ENCODE measurements around the gene WFDC9. TPM values are rescaled to one million over a fixed set of nuclear protein-coding genes. Genes with fewer than 3 reads are reported as not detected.

The WFDC9 gene
- polyA plus RNA-seq, 3 donors = not detected

DNA sequence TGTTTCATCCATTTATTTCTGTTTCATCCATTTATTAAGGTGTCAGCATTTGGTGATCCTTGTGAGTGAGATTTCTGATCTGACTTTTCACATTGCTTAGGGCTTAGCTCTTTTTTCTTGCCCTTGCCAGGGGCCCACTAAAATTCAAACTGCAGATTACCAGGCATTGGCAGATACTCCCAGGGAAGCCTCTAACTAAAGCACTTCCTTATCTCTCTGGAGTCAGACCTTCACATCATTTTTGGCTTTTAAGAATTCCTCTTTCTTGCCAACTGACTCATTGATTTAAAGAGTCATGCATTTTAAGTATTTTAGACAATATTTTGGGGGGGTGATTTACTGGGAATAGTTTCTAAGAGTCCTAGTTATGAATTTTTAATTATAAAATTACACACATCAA lies 49.4 kb downstream of the WFDC9 start:
- Histone ChIP-seq H3K27me3 (ENCODE audit: control insufficient read depth in 2 of 2, insufficient read depth in 2 of 2, low read length in 2 of 2) (peaks cover 0 to 4% of the 10 kb centered on the region in 2 donors), H3K27ac (ENCODE audit: low read depth in 1 of 2, low read length in 2 of 2) (no peak overlapping the region), H3K9me3 (replicated peaks in 1 of 2; ENCODE audit: control insufficient read depth in 1 of 2, insufficient read depth in 1 of 2, low read length in 2 of 2) (no peaks in the 10 kb centered on the region), H3K4me2 (replicated peaks; ENCODE audit: extremely low read depth, low read length, poor library complexity, severe bottlenecking) (no peak overlapping the region), H3K4me1 (ENCODE audit: control insufficient read depth in 1 of 2, insufficient read depth in 2 of 2, low read length in 2 of 2) (no peaks in the 10 kb centered on the region), H2AFZ (ENCODE audit: insufficient read depth, low read depth, low read length, poor library complexity, severe bottlenecking) (no peak overlapping the region), H3K36me3 (replicated peaks in 1 of 2; ENCODE audit: control insufficient read depth in 1 of 2, insufficient read depth in 2 of 2, low read length in 2 of 2) (no peaks in the 10 kb centered on the region), H3K4me3 (replicated peaks in 1 of 3; ENCODE audit: low read depth in 2 of 3, low read length in 3 of 3) (no peak overlapping the region), H3K9ac (ENCODE audit: insufficient read depth, low read length, poor library complexity, severe bottlenecking) (no peak overlapping the region), H4K20me1 (ENCODE audit: insufficient read depth, low read length) (no peaks in the 10 kb centered on the region), H3K79me2 (ENCODE audit: insufficient read depth, low read length) (no peaks in the 10 kb centered on the region)
- Mint-ChIP-seq H3K9me3 (peaks cover 0 to 2% (median 0%) of the 10 kb centered on the region in 7 donors), H3K27ac (no peak overlapping the region), H3K27me3 (ENCODE audit: low read depth in 3 of 3) (peaks cover 12 to 16% (median 15%) of the 10 kb centered on the region in 3 donors), H3K4me1 (no peaks in the 10 kb centered on the region), H3K36me3 (no peaks in the 10 kb centered on the region), H3K4me3 (no peak overlapping the region)
- intact Hi-C loops (cut with micrococcal nuclease) = no loop called here
- TF ChIP-seq, protein P1, sequence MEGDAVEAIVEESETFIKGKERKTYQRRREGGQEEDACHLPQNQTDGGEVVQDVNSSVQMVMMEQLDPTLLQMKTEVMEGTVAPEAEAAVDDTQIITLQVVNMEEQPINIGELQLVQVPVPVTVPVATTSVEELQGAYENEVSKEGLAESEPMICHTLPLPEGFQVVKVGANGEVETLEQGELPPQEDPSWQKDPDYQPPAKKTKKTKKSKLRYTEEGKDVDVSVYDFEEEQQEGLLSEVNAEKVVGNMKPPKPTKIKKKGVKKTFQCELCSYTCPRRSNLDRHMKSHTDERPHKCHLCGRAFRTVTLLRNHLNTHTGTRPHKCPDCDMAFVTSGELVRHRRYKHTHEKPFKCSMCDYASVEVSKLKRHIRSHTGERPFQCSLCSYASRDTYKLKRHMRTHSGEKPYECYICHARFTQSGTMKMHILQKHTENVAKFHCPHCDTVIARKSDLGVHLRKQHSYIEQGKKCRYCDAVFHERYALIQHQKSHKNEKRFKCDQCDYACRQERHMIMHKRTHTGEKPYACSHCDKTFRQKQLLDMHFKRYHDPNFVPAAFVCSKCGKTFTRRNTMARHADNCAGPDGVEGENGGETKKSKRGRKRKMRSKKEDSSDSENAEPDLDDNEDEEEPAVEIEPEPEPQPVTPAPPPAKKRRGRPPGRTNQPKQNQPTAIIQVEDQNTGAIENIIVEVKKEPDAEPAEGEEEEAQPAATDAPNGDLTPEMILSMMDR (IDR thresholded peaks at IDR 0.05) = no peak
- DNase-seq = no peak

DNA sequence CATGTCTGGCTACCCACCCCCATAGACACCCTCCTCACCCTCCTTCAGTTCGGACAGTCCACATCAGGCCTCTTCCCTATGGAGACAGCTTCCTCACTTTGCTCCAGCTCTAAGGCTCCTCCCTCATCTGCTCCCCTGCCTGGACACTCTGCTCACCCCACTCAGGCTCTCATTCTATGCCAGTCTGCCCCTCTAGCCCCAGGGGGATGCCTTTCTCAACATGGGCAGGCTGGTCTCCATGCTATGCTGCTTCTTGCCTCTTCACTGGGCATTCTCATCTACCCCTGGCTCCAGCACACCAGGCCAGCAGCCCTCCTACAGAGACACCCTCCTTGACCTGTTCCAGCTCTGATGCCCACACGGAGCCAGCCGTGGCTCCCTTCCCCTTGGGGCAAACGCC lies 51.9 kb downstream of the WFDC9 start, which contains the start of gene WFDC8:
WFDC8 (minus strand) TSS at position 101 of the 400 bp plus-strand sequence; CDS start at position 64, 37 bp downstream.
- no peaks in the 10 kb centered on the region for H3K79me2 ChIP-seq (ENCODE audit: insufficient read depth, low read length)
- TF ChIP-seq, protein P1 (IDR thresholded peaks at IDR 0.05) = no peak

More for the DNA sequence above, 51.9 kb downstream of the WFDC9 start, which contains the start of gene WFDC8:
- no peaks in the 10 kb centered on the region for H3K4me1 ChIP-seq (ENCODE audit: control insufficient read depth in 1 of 2, insufficient read depth in 2 of 2, low read length in 2 of 2)
- H3K9me3 ChIP-seq (replicated peaks in 1 of 2; ENCODE audit: control insufficient read depth in 1 of 2, insufficient read depth in 1 of 2, low read length in 2 of 2) = no peaks in the 10 kb centered on the region
- Mint-ChIP-seq H3K36me3 (no peaks in the 10 kb centered on the region), H3K27me3 (ENCODE audit: low read depth in 3 of 3) (peaks cover 12 to 21% (median 17%) of the 10 kb centered on the region in 3 donors), H3K27ac (no peak within 1 kb of the TSS), H3K4me3 (peak within 1 kb of the TSS in 1 of 2 donors; percentile 36), H3K9me3 (peaks cover 0 to 2% (median 0%) of the 10 kb centered on the region in 7 donors), H3K4me1 (no peaks in the 10 kb centered on the region)
- H3K27me3 ChIP-seq (ENCODE audit: control insufficient read depth in 2 of 2, insufficient read depth in 2 of 2, low read length in 2 of 2) = peaks cover 0 to 4% of the 10 kb centered on the region in 2 donors
- no peak within 1 kb of the TSS for H3K4me2 ChIP-seq (replicated peaks; ENCODE audit: extremely low read depth, low read length, poor library complexity, severe bottlenecking)
- no peak within 1 kb of the TSS for H3K27ac ChIP-seq (ENCODE audit: low read depth in 1 of 2, low read length in 2 of 2)
- H3K4me3 ChIP-seq (replicated peaks in 1 of 3; ENCODE audit: low read depth in 2 of 3, low read length in 3 of 3) = no peak within 1 kb of the TSS
- H3K9ac ChIP-seq (ENCODE audit: insufficient read depth, low read length, poor library complexity, severe bottlenecking) = no peak within 1 kb of the TSS
- WGBS (ENCODE audit: insufficient coverage) = 100% methylated on average over 1 of the region's 4 CpGs
- no peaks in the 10 kb centered on the region for H4K20me1 ChIP-seq (ENCODE audit: insufficient read depth, low read length)
- no peak within 1 kb of the TSS for H2AFZ ChIP-seq (ENCODE audit: insufficient read depth, low read depth, low read length, poor library complexity, severe bottlenecking)
- DNase-seq = no peak
- intact Hi-C loops (cut with micrococcal nuclease) = no loop called here
- no peaks in the 10 kb centered on the region for H3K36me3 ChIP-seq (replicated peaks in 1 of 2; ENCODE audit: control insufficient read depth in 1 of 2, insufficient read depth in 2 of 2, low read length in 2 of 2)
